Kidney epithelial cell (primary cell): ENCODE data around the gene SGTA. TPM values are rescaled to one million over a fixed set of nuclear protein-coding genes. Genes with fewer than 3 reads are reported as not detected.
A peak's percentile ranks its signal among the peaks of the same experiment; 100 is the strongest.

Source experiments
- DNase-seq: peaks from one replicate; pipeline ENCODE4 v3.0.0-alpha.2; 2010; ENCODE audit warnings: low read depth
- H3K27me3 ChIP-seq: 2 replicates; pipeline ENCODE4 v1.6.0; 2011; ENCODE audit warnings: low read length; ENCODE audit not compliant: control insufficient read depth, insufficient read depth
- H3K36me3 ChIP-seq: 2 replicates; pipeline ENCODE4 v1.5.1; 2011; ENCODE audit warnings: low read length; ENCODE audit not compliant: control insufficient read depth, insufficient read depth
- H3K4me3 ChIP-seq: 2 replicates; pipeline ENCODE4 v1.5.1; 2011; ENCODE audit warnings: low read depth, mild to moderate bottlenecking, control low read depth, low read length
- total RNA-seq: library from RNA; depleted of rRNA; stranded (reverse); fragments of >200 nt; gene quantifications from 2 replicates; pipeline ENCODE4 v1.2.3, GENCODE V29; 2015
- TF ChIP-seq, protein P1 (sequence below): IDR thresholded peaks from 2 replicates; pipeline ENCODE4 v1.5.1; 2011; ENCODE audit warnings: mild to moderate bottlenecking, moderate library complexity, low read length, control low read depth, inconsistent platforms; ENCODE audit not compliant: insufficient read depth, poor library complexity, severe bottlenecking

The SGTA gene
- total RNA-seq, 1 donor from 2014 or later, result 70.7 TPM

DNA sequence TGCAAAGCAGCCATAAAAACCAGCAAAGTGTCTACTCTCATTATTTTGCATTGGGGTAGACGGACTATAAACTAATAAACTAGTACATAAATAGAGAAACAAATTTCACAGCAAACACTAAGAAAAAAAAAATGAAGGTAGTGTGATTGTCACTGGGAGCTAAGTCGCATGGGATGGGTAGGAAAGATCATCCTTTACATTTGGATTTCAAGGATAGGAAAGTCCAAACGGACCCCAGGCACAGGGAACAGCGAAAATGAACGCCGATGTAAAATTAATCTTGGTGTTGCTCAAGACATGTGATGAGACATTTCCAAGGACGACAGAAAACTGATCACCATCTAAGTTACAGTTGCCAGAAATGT, 690 bp upstream of the SGTA start:
- Histone ChIP-seq H3K4me3 (no peak overlapping the region), H3K36me3 (no peaks in the 10 kb centered on the region), H3K27me3 (no peaks in the 10 kb centered on the region)
- TF ChIP-seq, protein P1, sequence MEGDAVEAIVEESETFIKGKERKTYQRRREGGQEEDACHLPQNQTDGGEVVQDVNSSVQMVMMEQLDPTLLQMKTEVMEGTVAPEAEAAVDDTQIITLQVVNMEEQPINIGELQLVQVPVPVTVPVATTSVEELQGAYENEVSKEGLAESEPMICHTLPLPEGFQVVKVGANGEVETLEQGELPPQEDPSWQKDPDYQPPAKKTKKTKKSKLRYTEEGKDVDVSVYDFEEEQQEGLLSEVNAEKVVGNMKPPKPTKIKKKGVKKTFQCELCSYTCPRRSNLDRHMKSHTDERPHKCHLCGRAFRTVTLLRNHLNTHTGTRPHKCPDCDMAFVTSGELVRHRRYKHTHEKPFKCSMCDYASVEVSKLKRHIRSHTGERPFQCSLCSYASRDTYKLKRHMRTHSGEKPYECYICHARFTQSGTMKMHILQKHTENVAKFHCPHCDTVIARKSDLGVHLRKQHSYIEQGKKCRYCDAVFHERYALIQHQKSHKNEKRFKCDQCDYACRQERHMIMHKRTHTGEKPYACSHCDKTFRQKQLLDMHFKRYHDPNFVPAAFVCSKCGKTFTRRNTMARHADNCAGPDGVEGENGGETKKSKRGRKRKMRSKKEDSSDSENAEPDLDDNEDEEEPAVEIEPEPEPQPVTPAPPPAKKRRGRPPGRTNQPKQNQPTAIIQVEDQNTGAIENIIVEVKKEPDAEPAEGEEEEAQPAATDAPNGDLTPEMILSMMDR, result no peak
- no peak for DNase-seq

DNA sequence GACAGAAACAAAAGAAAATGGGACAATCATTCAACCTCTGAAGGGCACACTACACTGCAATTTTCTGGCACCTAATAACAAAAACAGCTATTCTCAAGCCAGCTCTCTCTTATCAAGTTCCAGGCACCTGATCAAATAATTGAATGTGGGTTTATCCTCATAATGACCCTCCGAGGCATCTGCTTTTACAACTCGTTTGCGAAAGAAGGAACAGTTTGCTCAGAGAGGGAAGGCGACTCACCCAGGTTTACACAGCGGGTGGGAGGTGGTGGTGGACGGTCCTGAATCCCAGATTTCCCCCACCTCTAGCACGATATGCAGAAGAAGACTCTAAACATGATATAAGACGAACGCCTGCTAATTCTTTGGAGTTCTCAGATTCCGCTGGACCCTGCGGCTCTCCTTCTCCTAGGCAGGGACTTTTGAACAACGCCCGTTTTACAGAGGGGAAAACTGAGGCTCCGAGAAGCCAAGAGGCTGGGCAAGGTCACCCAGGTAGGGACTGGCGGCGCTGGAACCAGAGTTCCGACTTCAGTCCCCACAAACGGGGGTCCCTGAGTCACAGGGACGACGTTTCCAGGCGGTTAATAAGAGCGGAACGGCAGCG, 641 bp downstream of the SGTA start:
- Histone ChIP-seq H3K27me3 (no peaks in the 10 kb centered on the region), H3K36me3 (no peaks in the 10 kb centered on the region), H3K4me3 (peak overlapping the region; percentile 95)
- no peak for DNase-seq
- TF ChIP-seq, protein P1, result no peak

DNA sequence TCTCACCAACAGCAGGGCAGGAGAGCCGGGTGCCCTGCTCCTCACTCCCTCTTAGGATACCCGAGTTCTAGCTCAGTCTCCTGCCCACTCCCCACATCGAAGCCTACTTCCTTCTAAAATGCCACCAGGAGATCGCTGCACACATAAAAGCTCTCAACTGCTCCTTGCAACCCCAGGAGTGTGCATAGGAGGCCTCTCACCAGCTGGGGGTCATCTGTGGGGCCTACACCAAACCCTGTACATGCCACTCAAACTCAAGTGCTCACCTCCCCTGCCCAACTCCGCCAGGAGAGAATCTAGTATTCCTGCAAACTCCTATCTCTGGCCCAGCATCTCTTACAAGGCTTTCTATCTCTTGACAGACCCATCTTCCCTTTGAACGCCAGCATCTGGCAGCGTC, 2.8 kb downstream of the SGTA start:
- H3K27me3 ChIP-seq, result no peaks in the 10 kb centered on the region
- TF ChIP-seq, protein P1, result no peak
- H3K36me3 ChIP-seq, result no peaks in the 10 kb centered on the region
- no peak for DNase-seq
- no peak overlapping the region for H3K4me3 ChIP-seq

DNA sequence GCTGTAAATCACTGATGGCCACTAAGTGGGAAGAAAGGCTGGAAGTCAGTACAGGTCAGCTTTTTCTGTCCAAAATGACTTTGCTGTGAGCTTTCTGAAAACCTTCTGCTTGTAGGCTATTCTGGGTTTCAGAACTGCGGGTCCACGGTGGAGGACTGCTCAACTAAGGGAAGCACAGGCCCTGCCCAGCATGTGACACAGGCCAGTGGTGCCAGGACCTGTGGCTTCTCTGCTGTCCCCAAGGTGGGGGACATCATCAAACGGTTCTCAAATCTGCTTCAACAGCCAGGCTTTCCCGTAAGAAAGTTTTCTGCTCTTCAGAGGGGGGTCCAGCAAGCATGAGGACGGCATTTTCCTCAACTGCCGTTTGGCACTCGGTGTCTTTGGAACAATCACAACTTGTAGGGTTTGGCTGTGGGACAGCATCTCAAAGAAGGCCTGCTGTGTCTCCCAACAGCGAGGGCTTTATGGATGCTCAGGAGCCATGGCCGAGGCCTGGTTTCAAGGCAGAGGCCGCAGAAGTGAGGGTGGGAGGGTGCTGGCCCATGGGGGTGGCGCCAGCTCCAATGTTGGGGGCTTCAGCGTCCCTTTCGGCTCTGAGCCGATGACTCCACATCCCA, 3.8 kb downstream of the SGTA start:
- DNase-seq, result no peak
- Histone ChIP-seq H3K4me3 (no peak overlapping the region), H3K36me3 (no peaks in the 10 kb centered on the region), H3K27me3 (no peaks in the 10 kb centered on the region)
- TF ChIP-seq, protein P1, result no peak

DNA sequence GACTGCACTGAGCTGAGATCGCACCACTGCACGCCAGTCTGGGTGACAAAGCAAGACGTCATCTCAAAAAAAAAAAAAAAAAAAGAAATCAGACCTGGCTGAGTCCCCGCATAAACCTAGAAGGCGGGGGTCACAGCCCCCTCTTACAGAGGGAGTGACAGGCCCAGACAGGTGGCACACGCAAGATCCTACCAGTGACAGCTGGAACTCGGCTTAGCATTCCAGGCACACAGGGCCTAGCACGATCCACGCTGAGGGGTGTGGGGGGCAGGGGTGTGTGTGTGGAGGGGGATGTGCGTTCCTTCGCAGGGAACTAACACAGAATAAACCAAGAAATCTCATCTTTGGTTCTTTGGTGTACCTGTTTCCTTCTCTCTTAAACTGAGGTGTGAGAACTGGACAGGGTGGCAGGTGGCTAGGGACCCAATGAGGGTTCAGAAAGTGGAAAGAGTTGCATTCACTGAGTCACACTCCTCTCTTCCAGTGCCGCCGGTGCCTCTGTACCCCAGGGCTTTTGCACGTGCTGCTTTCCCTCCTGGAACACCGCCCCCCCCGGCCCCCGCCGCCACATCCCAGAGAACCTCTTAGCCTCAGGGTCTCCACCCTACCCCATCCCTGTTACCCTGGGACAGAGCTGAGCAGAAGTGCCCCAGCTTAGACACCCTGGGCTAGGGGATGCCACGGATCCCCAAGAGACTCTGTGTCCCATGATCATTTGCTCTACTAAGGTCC, 5.0 kb downstream of the SGTA start:
- TF ChIP-seq, protein P1, result no peak
- H3K4me3 ChIP-seq, result no peak overlapping the region
- DNase-seq, result no peak
- H3K36me3 ChIP-seq, result no peaks in the 10 kb centered on the region
- H3K27me3 ChIP-seq, result no peaks in the 10 kb centered on the region
